Ammon's horn (tissue), 1 donor: ENCODE results near the gene VPS41.

Source experiments
- DNase-seq: peaks from one replicate; pipeline ENCODE4 v3.0.0-alpha.2; 2016; ENCODE audit warnings: low spot score

Gene VPS41

DNA sequence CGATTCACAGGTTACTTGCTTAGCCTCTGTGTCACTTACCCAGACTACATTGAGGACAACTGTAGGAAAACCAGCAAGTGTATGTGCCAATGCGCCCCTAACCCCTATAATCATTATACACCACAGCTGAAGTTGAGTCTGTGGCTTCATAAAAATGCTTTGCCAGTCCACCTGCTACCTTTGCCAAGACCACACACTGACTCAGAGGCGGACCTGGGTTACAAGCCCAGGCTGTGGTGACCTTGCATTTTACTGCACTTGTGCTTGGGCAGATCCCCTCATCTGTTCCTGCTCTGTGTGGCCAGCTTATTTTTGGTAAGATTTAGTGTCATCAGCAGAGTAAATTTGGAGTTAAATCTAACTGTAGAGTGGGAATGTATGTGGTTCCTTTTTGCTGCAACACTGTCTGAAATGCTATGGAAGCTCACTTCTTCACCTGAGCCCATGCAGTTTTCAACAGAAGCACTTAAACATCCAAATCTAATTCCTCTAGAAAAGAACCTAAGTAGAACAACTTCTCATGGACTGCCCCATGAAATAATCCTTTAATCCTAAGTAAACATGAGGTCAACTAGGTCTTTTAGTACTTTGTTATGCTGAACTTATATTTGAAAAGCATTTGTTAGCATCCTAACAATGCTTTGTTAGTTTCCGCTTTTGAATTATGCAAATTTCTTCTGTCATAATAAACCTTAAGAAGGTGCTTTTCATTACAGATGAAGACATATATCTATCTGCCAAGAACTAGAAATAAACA is 181.6 kb downstream of the VPS41 start:
- DNase-seq: no peak

DNA sequence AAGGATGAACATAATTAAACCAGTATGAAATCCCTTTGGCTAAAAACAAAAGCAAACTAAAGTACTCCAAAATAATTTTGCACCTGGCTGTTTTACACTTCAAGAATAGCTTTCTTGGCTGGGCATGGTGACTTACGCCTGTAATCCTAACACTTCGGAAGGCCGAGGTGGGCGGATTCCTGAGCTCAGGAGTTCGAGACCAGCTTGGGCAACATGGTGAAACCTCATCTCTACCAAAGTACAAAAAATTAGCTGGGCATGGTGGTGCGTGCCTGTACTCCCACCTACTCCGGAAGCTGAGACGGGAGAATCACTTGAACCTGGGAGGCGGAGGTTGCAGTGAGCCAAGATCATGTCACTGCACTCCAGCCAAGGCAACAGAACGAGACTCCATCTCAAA is 185.7 kb downstream of the VPS41 start:
- DNase-seq: no peak

DNA sequence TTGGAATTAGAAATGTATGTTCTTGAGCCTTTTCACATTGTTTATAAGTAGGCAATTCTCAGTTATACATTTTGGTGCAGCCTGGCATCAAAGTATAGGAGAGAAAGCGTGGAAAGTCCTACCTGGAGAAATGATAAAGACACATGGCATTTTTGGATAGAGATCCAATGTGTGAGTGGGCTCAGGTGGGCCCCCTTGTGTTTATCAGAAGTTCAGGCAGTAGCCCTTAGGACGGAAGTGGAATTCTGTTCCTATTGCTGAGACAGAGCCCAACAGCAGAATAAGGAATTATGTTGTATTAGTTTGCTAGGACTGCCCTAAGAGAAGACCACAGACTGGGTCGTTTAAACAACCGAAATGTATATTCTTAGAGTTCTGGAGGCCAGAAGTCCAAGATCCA is 192.6 kb downstream of the VPS41 start:
- no peak for DNase-seq

DNA sequence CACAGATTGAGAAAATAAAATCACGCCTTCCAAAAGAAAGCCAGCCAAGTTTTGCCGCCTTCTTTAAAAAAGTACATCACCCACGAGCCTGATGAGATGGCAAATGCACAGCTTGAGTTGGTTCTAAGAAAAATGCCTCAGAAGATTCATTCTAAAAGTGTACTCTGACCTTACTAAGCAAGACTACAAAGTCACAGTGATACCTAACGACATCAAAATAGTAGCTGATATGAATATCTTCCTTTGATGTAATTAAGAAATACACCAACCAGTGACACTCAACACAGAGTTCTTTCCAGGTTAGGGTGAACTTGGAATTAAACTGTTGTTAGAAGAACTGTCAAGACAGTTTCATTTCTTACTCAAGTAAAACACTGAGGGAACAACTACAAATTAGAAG is 199.9 kb downstream of the VPS41 start:
- no peak for DNase-seq

DNA sequence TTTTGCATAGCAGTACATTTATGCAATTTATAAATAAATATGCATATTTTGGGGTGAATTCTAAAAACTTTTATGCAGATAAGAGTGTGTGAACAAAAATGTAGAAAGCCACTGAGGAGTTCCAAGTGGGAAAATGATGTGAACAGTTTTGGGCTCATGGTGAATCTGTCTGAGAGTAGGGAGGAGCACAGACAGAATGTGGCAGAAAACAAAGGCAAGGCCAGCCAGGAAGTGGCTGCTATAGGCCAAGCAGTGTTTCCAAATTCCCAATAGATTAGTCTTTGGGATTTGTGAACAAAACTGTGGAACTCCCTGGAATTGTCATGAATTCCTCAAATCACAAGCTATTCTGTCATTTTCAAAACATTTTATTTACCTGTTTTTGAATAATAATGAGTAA is 204.2 kb downstream of the VPS41 start:
- DNase-seq: no peak

DNA sequence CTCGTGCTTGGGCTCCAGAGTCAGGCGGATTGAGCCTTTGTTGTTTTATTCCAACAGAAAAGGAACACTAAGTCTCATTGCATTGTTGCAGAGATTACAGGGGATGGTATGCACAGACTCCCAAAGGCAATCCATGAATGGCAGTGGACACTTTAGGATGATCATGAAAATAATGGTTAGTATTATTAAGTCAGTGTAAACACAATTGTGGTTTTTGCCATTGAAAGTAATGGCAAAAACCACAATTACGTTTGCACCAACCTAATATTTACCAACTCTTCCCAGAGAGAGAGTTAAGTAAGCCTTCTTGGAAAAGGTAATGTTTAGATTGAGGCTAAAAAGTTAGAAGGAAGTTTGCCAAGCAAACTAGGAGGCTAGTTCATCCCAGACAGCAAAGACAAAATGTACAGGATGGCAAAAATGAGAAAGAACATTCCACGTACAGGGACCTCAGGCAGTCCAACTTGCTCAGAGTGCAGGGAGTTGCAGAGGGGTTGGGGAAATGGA is 204.9 kb downstream of the VPS41 start:
- DNase-seq: no peak

DNA sequence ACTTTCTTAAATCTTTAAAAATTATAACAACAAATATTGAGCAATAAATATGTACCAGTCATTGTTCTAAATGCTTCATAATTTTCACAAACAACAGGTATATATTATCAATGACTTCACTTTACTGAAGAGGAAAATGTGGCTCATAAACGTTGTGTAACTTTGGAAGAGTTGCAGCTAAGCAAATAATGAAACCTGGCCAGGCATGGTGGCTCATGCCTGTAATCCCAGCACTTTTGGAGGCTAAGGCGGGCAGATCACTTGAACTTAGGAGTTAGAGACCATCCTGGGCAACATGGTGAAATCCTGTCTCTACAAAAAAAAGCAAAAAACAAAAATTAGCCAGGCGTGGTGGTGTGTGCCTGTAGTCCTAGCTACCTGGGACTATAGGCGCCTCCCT is 205.9 kb downstream of the VPS41 start:
- no peak for DNase-seq

DNA sequence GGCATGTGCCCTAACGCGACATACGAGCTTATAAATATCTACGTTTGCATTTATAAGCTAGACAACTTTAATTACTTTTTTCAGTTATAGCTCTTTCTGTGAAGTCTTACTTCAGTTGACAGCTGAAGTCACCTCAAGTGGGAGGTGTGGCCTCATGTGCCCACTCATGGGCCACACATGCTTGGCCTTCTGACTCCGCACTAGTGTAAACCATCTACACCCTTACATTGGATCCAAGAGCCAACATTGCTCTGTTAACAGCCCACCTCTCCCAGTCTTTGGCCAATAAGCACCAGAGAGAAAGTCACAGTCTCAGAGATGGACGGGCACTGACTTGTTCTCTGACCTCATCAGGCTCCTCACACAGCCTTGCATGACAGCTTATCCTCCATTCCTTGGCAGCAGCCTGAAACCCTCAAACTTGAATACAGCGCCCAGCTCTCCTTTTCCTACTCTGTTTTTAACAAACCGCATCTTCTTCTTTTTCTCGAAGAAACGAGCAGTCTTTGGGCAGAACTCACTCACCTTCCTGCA is 206.9 kb downstream of the VPS41 start:
- no peak for DNase-seq

DNA sequence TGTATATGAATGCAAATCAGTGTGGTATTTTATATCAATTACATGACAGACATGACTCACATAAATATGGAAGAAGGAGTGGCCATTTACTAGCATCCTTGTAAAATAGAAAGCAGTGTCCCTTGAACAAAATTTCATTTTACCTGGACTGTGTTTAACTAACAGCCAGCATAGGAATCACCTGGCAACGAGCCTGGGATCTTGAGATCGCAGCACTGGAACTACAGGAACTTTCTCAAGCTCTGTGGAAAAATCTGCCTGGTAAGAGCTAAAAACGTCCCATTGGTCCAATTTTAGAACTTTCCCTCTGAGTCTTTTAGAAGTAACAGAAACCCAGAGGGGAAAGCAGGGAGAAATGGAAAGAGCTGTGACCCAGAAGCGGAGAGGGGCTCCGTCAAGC is 208.9 kb downstream of the VPS41 start:
- no peak for DNase-seq

DNA sequence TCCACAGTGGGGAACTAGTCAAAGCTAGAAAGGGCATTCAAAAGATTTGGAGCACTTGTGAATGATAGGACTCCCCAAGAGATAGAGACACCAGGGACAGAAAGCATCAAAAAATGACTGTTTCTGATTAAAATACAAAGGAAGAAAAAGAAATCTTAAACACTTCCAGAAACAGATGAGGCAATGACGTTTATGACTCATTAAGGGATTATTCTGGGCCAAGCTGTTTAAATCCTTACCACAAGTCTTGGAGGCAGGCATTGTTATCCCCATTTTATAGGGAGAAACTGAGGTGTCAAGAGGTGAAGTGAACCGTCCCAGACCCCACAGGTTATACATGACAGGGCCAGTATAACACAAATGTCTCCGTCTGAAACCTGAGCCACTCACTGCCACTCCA is 209.5 kb downstream of the VPS41 start:
- DNase-seq: no peak

DNA sequence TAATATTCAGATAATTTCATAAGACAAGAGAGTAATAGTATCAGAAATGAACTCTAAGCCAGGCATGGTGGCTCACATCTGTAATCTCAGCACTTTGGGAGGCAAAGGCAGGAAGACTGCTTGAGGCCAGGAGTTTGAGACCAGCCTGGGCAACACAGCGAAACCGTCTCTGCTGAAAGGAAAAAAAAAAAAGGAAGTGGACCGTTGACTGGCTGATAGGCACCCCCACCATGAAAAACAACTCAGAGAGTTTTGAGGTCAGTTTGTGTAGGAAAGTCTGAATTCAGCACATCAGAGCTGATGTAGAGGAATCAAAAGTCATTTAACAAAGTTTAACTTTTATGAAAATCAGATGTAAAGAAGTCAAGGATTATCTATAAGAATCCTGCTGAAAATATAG is 214.7 kb downstream of the VPS41 start:
- DNase-seq: no peak

DNA sequence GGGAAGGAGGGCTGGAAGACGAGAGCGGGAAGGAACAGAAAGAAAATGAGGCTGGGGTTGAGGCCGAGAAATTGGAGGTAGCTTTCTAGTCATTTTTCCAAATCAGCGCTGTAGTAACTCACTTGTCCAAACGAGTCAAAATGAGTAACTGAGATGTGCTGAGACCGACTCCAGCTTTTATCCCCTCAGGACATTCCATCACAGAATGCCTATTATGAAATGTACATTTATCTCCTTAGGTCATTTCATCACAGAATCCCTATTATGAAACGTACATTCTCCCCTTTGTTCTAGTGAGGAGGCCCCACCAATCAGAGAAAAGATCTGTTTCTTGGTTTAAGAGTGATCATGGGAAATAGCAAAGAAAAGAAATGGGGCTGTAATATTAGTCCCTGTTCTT is 222.1 kb downstream of the VPS41 start:
- DNase-seq: no peak

DNA sequence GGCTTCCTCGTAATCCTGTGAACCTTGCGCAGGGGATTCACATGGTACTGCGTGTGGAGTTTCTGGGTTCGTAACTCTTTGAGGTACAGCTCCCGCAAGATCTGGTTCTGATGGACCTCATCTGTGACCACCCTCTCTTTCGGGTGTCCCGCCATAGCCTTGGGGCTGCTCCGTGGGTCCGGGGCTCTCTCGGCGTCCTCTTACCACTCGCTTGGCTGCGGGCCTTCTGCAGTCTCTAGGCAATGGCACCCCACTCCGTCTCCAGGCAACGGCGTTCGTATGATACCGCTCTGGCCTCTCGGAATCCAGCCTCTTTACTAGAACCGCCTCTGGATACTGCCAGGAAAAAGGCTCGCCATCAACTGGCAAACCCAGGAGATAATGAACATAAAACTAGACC is 223.1 kb downstream of the VPS41 start:
- DNase-seq: no peak

DNA sequence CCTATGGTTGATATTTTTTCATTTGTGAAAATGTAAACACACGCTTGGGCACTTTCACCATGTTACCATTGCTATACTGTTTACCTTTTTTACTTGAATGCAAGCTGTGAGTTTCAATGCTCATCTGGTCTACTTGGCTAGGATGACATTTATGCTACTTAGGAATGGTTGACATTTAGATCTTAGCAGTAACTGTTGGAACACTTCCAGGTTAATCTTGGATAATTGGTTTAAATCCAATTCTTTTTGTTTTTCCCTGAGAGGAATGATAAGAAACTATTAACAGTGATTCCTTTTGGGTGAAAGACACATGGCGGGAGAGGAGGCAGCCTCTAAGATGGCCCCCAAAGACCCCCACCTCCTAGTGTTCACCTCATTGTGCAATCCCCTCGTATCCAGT is 226.4 kb downstream of the VPS41 start:
- no peak for DNase-seq

DNA sequence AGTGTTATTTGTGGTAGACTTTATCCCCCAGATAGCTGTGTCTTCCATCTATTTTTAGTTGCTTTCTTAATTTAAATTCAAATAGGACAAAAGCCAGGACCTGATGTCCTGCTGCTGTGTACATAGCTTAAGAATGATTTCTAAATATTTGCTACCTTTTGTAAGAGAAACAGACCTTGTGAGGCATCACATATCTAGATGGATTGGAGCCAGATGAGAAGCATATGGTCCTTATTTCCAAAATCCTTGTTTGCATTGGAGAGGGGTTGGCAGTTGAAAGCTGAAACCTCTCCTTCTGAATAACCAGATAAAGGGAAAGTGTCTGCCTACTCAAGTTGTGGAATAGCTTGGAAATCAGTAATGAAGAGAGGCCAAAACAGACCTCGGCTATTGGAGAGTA is 227.1 kb downstream of the VPS41 start:
- DNase-seq: no peak

DNA sequence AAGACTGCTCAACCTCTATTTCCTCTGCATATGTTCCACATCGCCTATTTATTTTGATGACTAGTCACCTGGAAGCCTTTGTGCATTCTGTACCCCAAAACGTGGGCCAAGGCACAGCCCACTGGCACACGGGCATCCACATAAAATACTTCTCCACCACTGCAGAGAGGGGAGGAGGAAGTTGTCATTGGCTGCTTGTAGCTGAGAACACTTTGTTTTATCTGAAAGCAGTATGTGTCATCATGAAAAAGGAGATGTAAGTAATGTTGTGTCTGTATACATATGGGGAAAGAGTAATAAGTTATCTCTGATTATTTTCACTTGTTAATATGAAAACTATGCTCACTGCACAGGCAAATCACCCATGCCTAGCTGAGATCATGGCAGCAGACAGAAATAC is 229.6 kb downstream of the VPS41 start:
- no peak for DNase-seq

DNA sequence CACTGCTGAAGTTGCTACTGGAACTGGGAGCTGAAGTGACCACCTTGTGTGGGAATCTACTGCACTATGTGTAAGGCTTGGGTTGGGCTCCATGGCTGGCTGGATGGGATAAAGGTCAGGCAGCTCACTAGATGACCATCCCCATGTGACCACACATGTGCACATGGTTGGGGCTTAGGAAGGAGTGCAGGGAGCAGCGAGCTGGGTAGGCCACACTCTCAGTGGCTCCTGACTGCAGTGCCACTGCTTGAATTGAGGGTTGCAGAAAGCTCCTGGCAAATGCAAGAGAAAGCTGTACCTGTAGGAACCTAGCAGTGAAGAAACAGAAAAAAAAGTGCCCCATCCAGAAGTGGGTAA is 230.3 kb downstream of the VPS41 start:
- DNase-seq: no peak

DNA sequence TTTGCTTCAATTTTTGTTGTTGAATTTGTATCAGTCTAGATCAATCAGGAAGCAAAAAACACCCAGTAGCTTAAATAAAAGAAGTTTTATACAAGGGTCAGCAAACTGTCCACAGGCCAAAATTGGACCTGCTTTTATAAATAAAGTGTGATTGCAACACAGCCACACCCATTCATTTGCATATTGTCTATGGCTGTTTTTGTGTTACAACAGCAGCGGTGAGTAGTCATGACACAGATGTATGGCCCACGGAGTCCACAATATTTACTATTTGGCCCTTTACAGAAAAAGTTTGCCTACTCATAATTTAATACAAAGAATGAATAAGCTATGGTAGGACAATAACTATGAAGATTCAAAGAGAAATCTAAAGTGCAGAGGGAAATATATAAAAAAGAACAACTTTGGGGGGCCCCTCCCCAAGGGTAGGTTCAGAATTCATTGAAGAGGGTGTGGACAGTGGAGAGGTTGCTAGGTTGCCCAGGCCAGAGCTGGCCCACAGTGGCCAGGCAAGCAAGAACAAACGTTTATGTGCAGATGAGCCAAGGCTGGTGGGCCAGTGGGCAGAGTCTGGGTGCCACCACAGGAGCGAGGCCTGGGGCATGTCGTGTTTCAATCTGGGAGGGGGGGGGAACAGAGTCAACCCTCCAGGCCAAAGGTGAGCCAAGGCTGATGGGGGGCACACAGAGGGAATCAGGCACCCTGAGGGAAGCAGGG is 230.9 kb downstream of the VPS41 start:
- DNase-seq: no peak

DNA sequence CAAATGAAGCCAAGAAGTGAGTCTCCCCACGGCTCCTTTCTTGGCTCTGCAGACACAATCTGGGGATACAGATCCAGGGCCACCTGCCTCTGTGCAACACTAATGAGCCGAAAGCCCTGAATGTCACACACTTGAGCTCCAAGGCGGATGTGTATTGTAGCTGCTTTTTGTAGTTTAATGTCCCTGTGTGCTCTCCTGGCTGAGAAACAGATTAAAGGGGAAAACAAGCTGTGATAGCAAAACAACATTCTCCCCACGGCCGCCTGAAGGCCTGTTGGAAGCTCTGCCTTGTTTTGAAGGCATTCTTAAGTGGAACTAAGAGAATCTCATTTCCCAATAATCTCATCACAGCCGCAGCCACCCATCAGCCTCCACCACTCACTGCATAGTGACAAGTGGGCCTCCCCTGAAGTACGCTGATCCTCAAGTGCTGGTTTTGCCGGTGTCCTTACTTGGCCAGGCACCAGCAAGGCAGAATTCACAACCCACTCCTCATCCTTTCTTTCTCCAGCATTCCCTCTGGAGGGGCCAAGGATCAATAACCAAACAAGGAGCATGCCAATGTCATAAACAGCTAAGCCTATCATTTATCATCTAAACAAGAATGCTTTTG is 233.4 kb downstream of the VPS41 start:
- no peak for DNase-seq

DNA sequence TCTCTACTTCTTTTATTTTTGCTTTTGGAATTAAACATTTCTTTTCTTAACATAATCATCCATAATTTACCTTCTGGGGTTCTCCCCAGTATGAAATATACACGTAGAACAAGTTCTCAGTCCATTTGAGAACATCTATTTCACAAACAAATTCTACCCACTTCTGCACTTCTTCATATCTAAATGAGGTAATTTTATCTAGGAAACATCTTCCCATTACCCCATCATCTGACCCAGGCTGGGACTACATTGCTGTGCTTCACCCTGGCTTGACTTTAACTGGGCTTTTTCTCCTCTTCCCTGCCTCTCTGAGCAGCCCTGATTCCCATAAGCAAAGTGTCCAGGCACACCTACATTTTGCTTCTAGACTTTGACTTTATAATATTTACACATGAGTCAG is 234.5 kb downstream of the VPS41 start:
- DNase-seq: no peak

DNA sequence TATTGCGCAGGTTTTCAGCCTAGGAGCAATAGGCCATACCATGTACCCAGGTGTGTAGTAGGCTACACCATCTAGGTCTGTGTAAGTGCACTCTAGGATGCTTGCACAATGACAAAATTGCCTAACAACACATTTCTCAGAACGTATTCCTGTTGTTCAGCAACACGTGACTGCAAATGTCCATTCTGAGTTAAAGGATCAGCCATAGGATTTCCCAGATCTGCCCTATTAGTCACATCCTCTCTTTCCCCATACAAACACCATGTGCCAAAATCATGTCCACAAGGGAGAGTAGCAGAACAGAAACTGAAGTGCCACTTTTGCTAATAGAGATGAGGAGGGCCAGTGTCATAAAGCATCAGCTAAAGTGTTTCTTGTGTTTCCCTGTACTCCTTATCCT is 235.2 kb downstream of the VPS41 start:
- DNase-seq: no peak
